Measurements from ENCODE around the gene SIRPG.

The SIRPG gene

DNA sequence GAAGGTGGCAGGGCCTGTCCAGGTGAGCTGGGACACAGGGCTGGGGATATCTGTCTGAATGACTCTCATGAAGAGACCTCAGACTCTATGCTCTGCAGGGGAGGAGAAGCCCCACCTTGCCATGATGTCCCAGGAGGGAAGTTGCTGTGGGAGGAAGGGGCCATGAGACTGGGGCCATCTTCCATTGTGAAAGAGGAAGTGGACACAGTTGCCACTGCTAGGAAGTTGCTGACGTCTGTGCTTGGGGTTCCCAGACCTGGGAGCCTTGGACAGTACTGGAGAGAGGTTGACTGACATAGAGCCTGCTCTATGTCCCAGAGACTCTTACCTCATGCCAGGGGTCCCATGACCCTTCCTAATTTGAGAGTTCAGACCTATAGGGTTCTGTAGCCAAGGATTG is 62.2 kb downstream of the SIRPG start:
- DNase-seq (ENCODE audit: low read depth): no peak

DNA sequence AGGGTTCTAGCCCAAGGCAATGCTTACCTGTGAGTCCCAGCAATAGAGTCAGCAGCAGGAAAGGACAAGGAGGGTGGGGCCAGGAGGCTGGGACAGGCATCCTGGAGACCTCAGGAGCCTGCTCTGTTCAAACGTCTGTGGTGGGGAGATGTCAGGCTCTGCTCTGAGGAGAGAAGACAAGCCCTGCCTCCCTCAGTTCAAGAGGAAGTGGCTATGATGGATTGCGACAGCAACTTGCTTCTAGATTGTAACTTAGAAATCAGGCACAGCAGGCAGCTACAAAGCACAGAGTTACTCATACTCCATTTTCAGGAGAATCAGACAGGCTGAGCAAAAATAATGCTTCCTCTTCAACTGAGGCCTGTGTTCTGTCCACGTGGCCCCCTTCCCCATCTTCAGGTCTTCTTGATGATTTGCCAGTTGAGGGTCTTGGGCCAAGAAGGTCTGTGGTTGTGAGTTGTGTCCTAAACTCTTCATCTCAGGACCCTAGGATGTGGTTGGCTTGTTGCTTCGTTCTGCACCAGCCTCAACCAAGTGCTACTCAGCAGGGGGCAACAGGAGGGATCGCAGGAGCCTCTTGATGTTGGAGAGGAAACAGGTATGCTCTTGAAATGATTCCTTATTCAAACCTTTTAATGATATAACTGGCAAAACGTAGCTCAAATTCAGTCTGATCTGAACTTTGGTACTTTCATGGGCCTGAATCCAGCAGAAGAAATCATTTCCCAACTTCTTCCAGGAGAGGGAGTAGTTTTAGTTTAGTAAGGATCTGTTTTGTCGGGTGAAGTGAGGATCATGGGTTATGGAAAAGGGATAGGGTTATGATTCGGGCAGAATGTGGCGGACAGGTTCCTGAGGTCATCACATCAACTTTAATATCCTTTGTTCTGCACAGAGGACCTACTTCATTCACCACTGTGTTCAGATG is 68.8 kb downstream of the SIRPG start:
- no peak for DNase-seq (ENCODE audit: low read depth)

DNA sequence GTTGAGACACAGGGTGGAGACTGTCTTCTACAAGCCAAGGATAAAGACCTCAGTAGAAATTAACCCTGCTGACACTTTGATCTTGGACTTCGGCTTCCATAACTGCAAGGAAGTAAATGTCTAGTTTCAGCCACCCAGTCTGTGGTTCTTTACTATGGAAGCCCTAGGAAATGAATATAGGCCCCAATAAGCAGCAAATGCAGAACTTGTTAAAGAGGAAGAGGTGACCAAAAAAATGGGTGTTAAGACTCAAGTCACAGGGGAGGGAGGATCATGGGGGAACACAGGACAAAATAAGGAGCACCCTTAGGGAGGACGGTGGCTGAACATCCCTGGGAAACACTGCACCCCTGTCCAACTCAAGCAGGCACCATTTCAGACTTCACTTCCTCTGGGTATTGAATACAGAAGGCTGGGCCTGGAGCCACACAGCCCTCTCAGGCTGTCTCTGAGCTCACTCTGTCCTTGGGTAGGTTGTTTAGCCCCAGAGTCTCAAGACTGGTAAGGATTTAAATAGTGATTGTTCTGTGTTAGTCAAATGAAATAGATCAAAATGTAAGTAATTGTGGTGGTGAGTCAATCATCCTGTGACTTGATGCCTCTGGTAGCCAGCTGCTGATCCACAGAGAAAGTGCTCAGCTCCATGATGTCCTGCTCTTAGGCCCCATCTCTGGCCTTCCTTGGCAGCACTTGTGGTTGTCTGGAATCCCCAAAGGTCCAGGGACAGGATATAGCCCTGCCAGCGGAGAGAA is 69.6 kb downstream of the SIRPG start:
- DNase-seq (ENCODE audit: low read depth): no peak

DNA sequence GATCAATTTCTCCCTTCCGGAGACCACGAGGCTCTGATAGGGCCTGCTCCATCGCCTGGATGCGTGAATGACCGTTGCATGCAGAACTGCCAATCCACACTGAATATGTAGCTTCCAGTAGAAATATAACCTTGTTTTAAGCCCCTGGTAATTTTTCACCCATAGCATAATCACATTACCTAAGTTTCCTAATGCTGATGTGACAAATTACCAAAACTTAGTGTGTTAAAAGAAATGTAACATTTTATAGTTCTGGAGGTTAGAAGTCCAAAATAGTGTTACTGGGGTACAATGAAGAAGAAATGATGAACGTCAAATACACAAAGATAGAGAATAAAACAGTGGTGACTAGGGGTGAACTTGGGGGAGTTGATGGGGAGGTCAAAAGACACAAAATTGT is 78.1 kb downstream of the SIRPG start:
- no peak for DNase-seq (ENCODE audit: low read depth)

Data from stimulated activated CD8-positive, alpha-beta memory T cell treated with anti-CD3 and anti-CD28 coated beads, Interleukin-12 subunit alpha, Interleukin-12 subunit beta, amount 100 ng/mL, for 1 hour (primary cell).